Measurements from ENCODE around the gene IL12A. TPM values are rescaled to one million over a fixed set of nuclear protein-coding genes. Genes with fewer than 3 reads are reported as not detected.

The IL12A gene
- total and polyA plus RNA-seq, 10 of the 15 experiments (the other 5 are each of a cell fraction or from before 2014, with no cell fraction given): 0.50 to 10.9 (median 3.5) TPM

DNA sequence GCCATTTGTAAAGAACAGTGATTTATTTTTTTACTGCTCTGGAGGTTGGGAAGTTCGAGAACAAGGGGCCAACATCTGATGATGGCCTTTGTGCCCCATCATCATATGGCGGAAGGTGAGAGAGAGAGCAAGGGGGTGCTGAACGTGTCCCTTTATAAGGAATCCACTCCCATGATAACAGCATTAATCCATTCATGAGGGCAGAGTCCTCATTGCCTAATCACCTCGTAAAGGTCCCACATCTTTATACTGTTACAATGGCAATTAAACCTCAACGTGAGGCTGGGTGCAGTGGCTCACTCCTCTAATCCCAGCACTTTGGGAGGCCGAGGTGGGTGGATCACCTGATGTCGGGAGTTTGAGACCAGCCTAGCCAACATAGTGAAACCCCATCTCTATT is 8.3 kb downstream of the IL12A start:
- no TSS peak for BruUV-seq (replicated peaks)
- RAD21 ChIA-PET (ENCODE audit: unreplicated experiment): no interaction called here
- H3K9ac ChIP-seq (ENCODE audit: control insufficient read depth, insufficient read depth, low read length): no peak overlapping the region
- H3K4me1 ChIP-seq (ENCODE audit: control insufficient read depth, insufficient read depth, low read length): no peaks in the 10 kb centered on the region
- no peaks in the 10 kb centered on the region for H3K9me3 ChIP-seq (replicated peaks; ENCODE audit: control insufficient read depth, insufficient read depth, low read length)
- POLR2A ChIA-PET: no interaction called here
- FAIRE-seq: no peak
- H3K27ac ChIP-seq (ENCODE audit: control insufficient read depth, insufficient read depth): no peak overlapping the region
- peaks cover 0 to 7% of the 10 kb centered on the region in 2 experiments; a peak in 2 of 4 replicates for H3K36me3 ChIP-seq (ENCODE audit: control insufficient read depth in 2 of 2, insufficient read depth in 2 of 2, low read length in 1 of 2)
- no peaks in the 10 kb centered on the region for H4K20me1 ChIP-seq (ENCODE audit: control insufficient read depth, insufficient read depth)
- H2AFZ ChIP-seq (ENCODE audit: control insufficient read depth, low read depth, low read length): no peak overlapping the region
- SMC1A ChIA-PET (ENCODE audit: uncharacterized antibody, unreplicated experiment): interaction anchor here (3.2 to 12.8 kb wide), 3 partner anchors 10 to 112 kb away, joined by 18 to 589 read pairs (median 197); no protein-coding TSS in a partner anchor
- TF ChIP-seq KLF5 (IDR thresholded peaks at IDR 0.05; ENCODE audit: partially characterized antibody) (no peak), ZNF207 (IDR thresholded peaks at IDR 0.05; ENCODE audit: borderline replicate concordance) (no peak), KDM1A (IDR thresholded peaks at IDR 0.05; ENCODE audit: borderline replicate concordance) (no peak), MTA2 (IDR thresholded peaks at IDR 0.05; ENCODE audit: low read depth) (no peak), RUNX3 (IDR thresholded peaks at IDR 0.05; ENCODE audit: low read length) (no peak), NR2C1 (IDR thresholded peaks at IDR 0.05) (no peak), NRF1 (conservative IDR thresholded peaks at IDR 0.05; ENCODE audit: low read depth, low read length) (no peak), POU2F2 (IDR thresholded peaks at IDR 0.05; ENCODE audit: borderline replicate concordance, low read depth, low read length) (no peak), SIN3A (IDR thresholded peaks at IDR 0.05; ENCODE audit: low read depth, low read length) (no peak), SMAD5 (IDR thresholded peaks at IDR 0.05; ENCODE audit: low read depth) (no peak), ZNF384 (IDR thresholded peaks at IDR 0.05; ENCODE audit: borderline replicate concordance, low read depth, low read length) (no peak), RBBP5 (conservative IDR thresholded peaks at IDR 0.05) (no peak)
- TF ChIP-seq, protein P1, sequence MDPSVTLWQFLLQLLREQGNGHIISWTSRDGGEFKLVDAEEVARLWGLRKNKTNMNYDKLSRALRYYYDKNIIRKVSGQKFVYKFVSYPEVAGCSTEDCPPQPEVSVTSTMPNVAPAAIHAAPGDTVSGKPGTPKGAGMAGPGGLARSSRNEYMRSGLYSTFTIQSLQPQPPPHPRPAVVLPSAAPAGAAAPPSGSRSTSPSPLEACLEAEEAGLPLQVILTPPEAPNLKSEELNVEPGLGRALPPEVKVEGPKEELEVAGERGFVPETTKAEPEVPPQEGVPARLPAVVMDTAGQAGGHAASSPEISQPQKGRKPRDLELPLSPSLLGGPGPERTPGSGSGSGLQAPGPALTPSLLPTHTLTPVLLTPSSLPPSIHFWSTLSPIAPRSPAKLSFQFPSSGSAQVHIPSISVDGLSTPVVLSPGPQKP (IDR thresholded peaks at IDR 0.05; ENCODE audit: low read depth, low read length): no peak
- TF ChIP-seq, protein P2, sequence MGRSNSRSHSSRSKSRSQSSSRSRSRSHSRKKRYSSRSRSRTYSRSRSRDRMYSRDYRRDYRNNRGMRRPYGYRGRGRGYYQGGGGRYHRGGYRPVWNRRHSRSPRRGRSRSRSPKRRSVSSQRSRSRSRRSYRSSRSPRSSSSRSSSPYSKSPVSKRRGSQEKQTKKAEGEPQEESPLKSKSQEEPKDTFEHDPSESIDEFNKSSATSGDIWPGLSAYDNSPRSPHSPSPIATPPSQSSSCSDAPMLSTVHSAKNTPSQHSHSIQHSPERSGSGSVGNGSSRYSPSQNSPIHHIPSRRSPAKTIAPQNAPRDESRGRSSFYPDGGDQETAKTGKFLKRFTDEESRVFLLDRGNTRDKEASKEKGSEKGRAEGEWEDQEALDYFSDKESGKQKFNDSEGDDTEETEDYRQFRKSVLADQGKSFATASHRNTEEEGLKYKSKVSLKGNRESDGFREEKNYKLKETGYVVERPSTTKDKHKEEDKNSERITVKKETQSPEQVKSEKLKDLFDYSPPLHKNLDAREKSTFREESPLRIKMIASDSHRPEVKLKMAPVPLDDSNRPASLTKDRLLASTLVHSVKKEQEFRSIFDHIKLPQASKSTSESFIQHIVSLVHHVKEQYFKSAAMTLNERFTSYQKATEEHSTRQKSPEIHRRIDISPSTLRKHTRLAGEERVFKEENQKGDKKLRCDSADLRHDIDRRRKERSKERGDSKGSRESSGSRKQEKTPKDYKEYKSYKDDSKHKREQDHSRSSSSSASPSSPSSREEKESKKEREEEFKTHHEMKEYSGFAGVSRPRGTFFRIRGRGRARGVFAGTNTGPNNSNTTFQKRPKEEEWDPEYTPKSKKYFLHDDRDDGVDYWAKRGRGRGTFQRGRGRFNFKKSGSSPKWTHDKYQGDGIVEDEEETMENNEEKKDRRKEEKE (IDR thresholded peaks at IDR 0.05): no peak
- TF ChIP-seq, protein P3, sequence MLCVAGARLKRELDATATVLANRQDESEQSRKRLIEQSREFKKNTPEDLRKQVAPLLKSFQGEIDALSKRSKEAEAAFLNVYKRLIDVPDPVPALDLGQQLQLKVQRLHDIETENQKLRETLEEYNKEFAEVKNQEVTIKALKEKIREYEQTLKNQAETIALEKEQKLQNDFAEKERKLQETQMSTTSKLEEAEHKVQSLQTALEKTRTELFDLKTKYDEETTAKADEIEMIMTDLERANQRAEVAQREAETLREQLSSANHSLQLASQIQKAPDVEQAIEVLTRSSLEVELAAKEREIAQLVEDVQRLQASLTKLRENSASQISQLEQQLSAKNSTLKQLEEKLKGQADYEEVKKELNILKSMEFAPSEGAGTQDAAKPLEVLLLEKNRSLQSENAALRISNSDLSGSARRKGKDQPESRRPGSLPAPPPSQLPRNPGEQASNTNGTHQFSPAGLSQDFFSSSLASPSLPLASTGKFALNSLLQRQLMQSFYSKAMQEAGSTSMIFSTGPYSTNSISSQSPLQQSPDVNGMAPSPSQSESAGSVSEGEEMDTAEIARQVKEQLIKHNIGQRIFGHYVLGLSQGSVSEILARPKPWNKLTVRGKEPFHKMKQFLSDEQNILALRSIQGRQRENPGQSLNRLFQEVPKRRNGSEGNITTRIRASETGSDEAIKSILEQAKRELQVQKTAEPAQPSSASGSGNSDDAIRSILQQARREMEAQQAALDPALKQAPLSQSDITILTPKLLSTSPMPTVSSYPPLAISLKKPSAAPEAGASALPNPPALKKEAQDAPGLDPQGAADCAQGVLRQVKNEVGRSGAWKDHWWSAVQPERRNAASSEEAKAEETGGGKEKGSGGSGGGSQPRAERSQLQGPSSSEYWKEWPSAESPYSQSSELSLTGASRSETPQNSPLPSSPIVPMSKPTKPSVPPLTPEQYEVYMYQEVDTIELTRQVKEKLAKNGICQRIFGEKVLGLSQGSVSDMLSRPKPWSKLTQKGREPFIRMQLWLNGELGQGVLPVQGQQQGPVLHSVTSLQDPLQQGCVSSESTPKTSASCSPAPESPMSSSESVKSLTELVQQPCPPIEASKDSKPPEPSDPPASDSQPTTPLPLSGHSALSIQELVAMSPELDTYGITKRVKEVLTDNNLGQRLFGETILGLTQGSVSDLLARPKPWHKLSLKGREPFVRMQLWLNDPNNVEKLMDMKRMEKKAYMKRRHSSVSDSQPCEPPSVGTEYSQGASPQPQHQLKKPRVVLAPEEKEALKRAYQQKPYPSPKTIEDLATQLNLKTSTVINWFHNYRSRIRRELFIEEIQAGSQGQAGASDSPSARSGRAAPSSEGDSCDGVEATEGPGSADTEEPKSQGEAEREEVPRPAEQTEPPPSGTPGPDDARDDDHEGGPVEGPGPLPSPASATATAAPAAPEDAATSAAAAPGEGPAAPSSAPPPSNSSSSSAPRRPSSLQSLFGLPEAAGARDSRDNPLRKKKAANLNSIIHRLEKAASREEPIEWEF (IDR thresholded peaks at IDR 0.05; ENCODE audit: insufficient replicate concordance, low read depth, low read length): no peak
- no peaks in the 10 kb centered on the region for H3K79me2 ChIP-seq (ENCODE audit: control insufficient read depth, insufficient read depth, low read length)
- in situ Hi-C loops (cut with MboI) (no loop called here), intact Hi-C loops (cut with micrococcal nuclease; ENCODE audit: unreplicated experiment) (no loop called here)
- no peak for DNase-seq (ENCODE audit: low read depth, low spot score)
- no peak overlapping the region for H3K4me2 ChIP-seq (ENCODE audit: control insufficient read depth, insufficient read depth)
- ATAC-seq: no peak
- CTCF ChIA-PET: interaction anchor here (4.2 kb wide), 1 partner anchor 112 kb away, joined by 33 read pairs; no protein-coding TSS in a partner anchor
- H3K27me3 ChIP-seq (replicated peaks in 1 of 2; ENCODE audit: control insufficient read depth in 2 of 2, insufficient read depth in 2 of 2, low read length in 1 of 2): no peaks in the 10 kb centered on the region
- H3K4me3 ChIP-seq: no peak overlapping the region
- WGBS (ENCODE audit: insufficient coverage, insufficient replicate concordance, low lambda C conversion rate, missing lambda C conversion rate): 94% methylated on average over 7 of the region's 7 CpGs
